BLaER1 (cell line): ENCODE measurements around the gene PPP1R1A.

Source experiments
- H3K27ac ChIP-seq: shearing (Covaris generic); formaldehyde crosslinking; 2 replicates; pipeline ENCODE4 v1.8.1; 2022
- H3K27me3 ChIP-seq: shearing (Covaris generic); formaldehyde crosslinking; 2 replicates; pipeline ENCODE4 v1.8.1; 2022
- H3K36me3 ChIP-seq: shearing (Covaris generic); formaldehyde crosslinking; 2 replicates; pipeline ENCODE4 v1.8.1; 2022
- H3K4me1 ChIP-seq: shearing (Covaris generic); formaldehyde crosslinking; 2 replicates; pipeline ENCODE4 v1.8.1; 2022
- H3K4me2 ChIP-seq: shearing (Covaris generic); formaldehyde crosslinking; 2 replicates; pipeline ENCODE4 v1.8.1; 2022
- H3K4me3 ChIP-seq: shearing (Covaris generic); formaldehyde crosslinking; 2 replicates; pipeline ENCODE4 v1.8.1; 2022
- H3K9ac ChIP-seq: shearing (Covaris generic); formaldehyde crosslinking; 2 replicates; pipeline ENCODE4 v1.8.1; 2022
- H3K9me3 ChIP-seq: shearing (Covaris generic); formaldehyde crosslinking; 2 replicates; pipeline ENCODE4 v1.8.1; 2022
- H4K20me1 ChIP-seq: shearing (Covaris generic); formaldehyde crosslinking; 2 replicates; pipeline ENCODE4 v1.8.1; 2022
- Cebpa-rat ChIP-seq: shearing (Covaris generic); IDR thresholded peaks from 2 replicates; pipeline ENCODE4 v1.8.1; 2022

The PPP1R1A gene

GRCh38 chr12:54579258-54579657, 9.2 kb downstream of the PPP1R1A start:
- Histone ChIP-seq H3K36me3 (peaks cover 37% of the 10 kb centered on the region), H3K4me2 (peak overlapping the region; percentile 22; the same call in 1 of the 2 replicates), H3K4me1 (peaks cover 10% of the 10 kb centered on the region), H3K27me3 (no peaks in the 10 kb centered on the region), H3K27ac (no peak overlapping the region), H3K9me3 (no peaks in the 10 kb centered on the region), H3K9ac (no peak overlapping the region), H3K4me3 (no peak overlapping the region), H4K20me1 (no peaks in the 10 kb centered on the region)
- TF ChIP-seq Cebpa-rat = no peak

GRCh38 chr12:54578778-54579177, 9.7 kb downstream of the PPP1R1A start:
- TF ChIP-seq Cebpa-rat = no peak
- no peak overlapping the region for H3K9ac ChIP-seq
- H3K4me1 ChIP-seq = peaks cover 10% of the 10 kb centered on the region
- H4K20me1 ChIP-seq = no peaks in the 10 kb centered on the region
- H3K9me3 ChIP-seq = no peaks in the 10 kb centered on the region
- no peak overlapping the region for H3K27ac ChIP-seq
- peaks cover 41% of the 10 kb centered on the region for H3K36me3 ChIP-seq
- no peaks in the 10 kb centered on the region for H3K27me3 ChIP-seq
- peak overlapping the region; percentile 32; the same call in 1 of the 2 replicates for H3K4me2 ChIP-seq
- H3K4me3 ChIP-seq = no peak overlapping the region

- no peaks in the 10 kb centered on the region for H3K9me3 ChIP-seq
- peaks cover 20% of the 10 kb centered on the region for H3K4me1 ChIP-seq
- no peak overlapping the region for H3K9ac ChIP-seq
- H3K36me3 ChIP-seq = peaks cover 90% of the 10 kb centered on the region
- H3K27me3 ChIP-seq = no peaks in the 10 kb centered on the region
- TF ChIP-seq Cebpa-rat = no peak
- H3K4me2 ChIP-seq = no peak overlapping the region
- no peak overlapping the region for H3K27ac ChIP-seq
- H3K4me3 ChIP-seq = no peak overlapping the region
- no peaks in the 10 kb centered on the region for H4K20me1 ChIP-seq
Measured at GRCh38 chr12:54572881-54573280, 15.6 kb downstream of the PPP1R1A start.

GRCh38 chr12:54571193-54572188, 17.0 kb downstream of the PPP1R1A start:
- Histone ChIP-seq H3K27me3 (no peaks in the 10 kb centered on the region), H4K20me1 (no peaks in the 10 kb centered on the region), H3K27ac (no peak overlapping the region), H3K36me3 (peaks cover 82% of the 10 kb centered on the region), H3K9ac (0 out of 2 replicates have a peak overlapping the region, but pooled peaks have one; percentile 19), H3K4me1 (peaks cover 20% of the 10 kb centered on the region), H3K4me3 (no peak overlapping the region), H3K9me3 (no peaks in the 10 kb centered on the region), H3K4me2 (peak overlapping the region; percentile 52)
- no peak for TF ChIP-seq Cebpa-rat

GRCh38 chr12:54569995-54570528, 18.4 kb downstream of the PPP1R1A start:
- H3K27me3 ChIP-seq = no peaks in the 10 kb centered on the region
- no peak for TF ChIP-seq Cebpa-rat
- no peak overlapping the region for H3K9ac ChIP-seq
- peaks cover 20% of the 10 kb centered on the region for H3K4me1 ChIP-seq
- H4K20me1 ChIP-seq = no peaks in the 10 kb centered on the region
- peaks cover 68% of the 10 kb centered on the region for H3K36me3 ChIP-seq
- no peaks in the 10 kb centered on the region for H3K9me3 ChIP-seq
- H3K27ac ChIP-seq = no peak overlapping the region
- H3K4me3 ChIP-seq = no peak overlapping the region
- 0 out of 2 replicates have a peak overlapping the region, but pooled peaks have one; percentile 52 for H3K4me2 ChIP-seq

GRCh38 chr12:54569072-54569471, 19.4 kb downstream of the PPP1R1A start:
- no peak overlapping the region for H3K9ac ChIP-seq

GRCh38 chr12:54566792-54567191, 21.7 kb downstream of the PPP1R1A start:
- Histone ChIP-seq H3K36me3 (peaks cover 37% of the 10 kb centered on the region), H3K4me3 (no peak overlapping the region), H3K27me3 (no peaks in the 10 kb centered on the region)

More at GRCh38 chr12:54569072-54569471, 19.4 kb downstream of the PPP1R1A start:
- Histone ChIP-seq H3K4me2 (no peak overlapping the region), H3K9me3 (no peaks in the 10 kb centered on the region), H4K20me1 (no peaks in the 10 kb centered on the region), H3K27me3 (no peaks in the 10 kb centered on the region), H3K4me3 (no peak overlapping the region), H3K27ac (no peak overlapping the region), H3K36me3 (peaks cover 58% of the 10 kb centered on the region), H3K4me1 (peaks cover 20% of the 10 kb centered on the region)
- no peak for TF ChIP-seq Cebpa-rat

GRCh38 chr12:54565986-54566544, 22.4 kb downstream of the PPP1R1A start:
- Histone ChIP-seq H4K20me1 (no peaks in the 10 kb centered on the region), H3K27ac (no peak overlapping the region), H3K9ac (no peak overlapping the region), H3K4me2 (no peak overlapping the region), H3K4me3 (no peak overlapping the region), H3K4me1 (peaks cover 17% of the 10 kb centered on the region), H3K9me3 (no peaks in the 10 kb centered on the region), H3K27me3 (no peaks in the 10 kb centered on the region), H3K36me3 (peaks cover 32% of the 10 kb centered on the region; the same call in 1 of the 2 replicates)
- TF ChIP-seq Cebpa-rat = no peak

More at GRCh38 chr12:54566792-54567191, 21.7 kb downstream of the PPP1R1A start:
- H3K9ac ChIP-seq = no peak overlapping the region
- H3K9me3 ChIP-seq = no peaks in the 10 kb centered on the region
- no peak overlapping the region for H3K4me2 ChIP-seq
- peaks cover 19% of the 10 kb centered on the region for H3K4me1 ChIP-seq
- H4K20me1 ChIP-seq = no peaks in the 10 kb centered on the region
- no peak for TF ChIP-seq Cebpa-rat
- H3K27ac ChIP-seq = no peak overlapping the region

- no peak overlapping the region for H3K4me3 ChIP-seq
- peaks cover 29% of the 10 kb centered on the region; the same call in 1 of the 2 replicates for H3K36me3 ChIP-seq
- no peak overlapping the region for H3K4me2 ChIP-seq
- H3K4me1 ChIP-seq = peaks cover 17% of the 10 kb centered on the region
- H3K27me3 ChIP-seq = no peaks in the 10 kb centered on the region
- no peak overlapping the region for H3K27ac ChIP-seq
- H3K9me3 ChIP-seq = no peaks in the 10 kb centered on the region
- no peak for TF ChIP-seq Cebpa-rat
- no peaks in the 10 kb centered on the region for H4K20me1 ChIP-seq
- no peak overlapping the region for H3K9ac ChIP-seq
Measured at GRCh38 chr12:54565310-54565985, 23.0 kb downstream of the PPP1R1A start.
